ENCODE results near the gene NFU1. TPM values are rescaled to one million over a fixed set of nuclear protein-coding genes. Genes with fewer than 3 reads are reported as not detected.

Gene NFU1
- total and polyA plus RNA-seq, 2 experiments from 2014 or later, result 38.5 to 74.3 TPM

GRCh38 chr2:69353360-69353759 lies 83.9 kb downstream of the NFU1 start:
- Histone ChIP-seq H3K27me3 (replicated peaks; ENCODE audit: insufficient read depth) (no peaks in the 10 kb centered on the region), H3K4me2 (ENCODE audit: unreplicated experiment) (no peak overlapping the region), H3K27ac (no peak overlapping the region), H3K79me2 (ENCODE audit: insufficient read depth) (peaks cover 99% of the 10 kb centered on the region), H3K4me1 (ENCODE audit: insufficient read depth) (no peaks in the 10 kb centered on the region), H3K9me3 (ENCODE audit: low read depth) (no peaks in the 10 kb centered on the region), H3K36me3 (ENCODE audit: low read depth) (peaks cover 80% of the 10 kb centered on the region), H3K9ac (no peak overlapping the region), H3K4me3 (no peak overlapping the region), H4K20me1 (ENCODE audit: insufficient read depth) (no peaks in the 10 kb centered on the region), H3K9me2 (ENCODE audit: insufficient read depth) (no peaks in the 10 kb centered on the region), H3F3A (ENCODE audit: insufficient read depth) (peaks cover 52% of the 10 kb centered on the region), H2AFZ (no peak overlapping the region)
- DNase-seq, result peak; percentile 21
- in situ Hi-C loops (cut with MboI), result no loop called here
- TF ChIP-seq EZH2phosphoT487 (IDR thresholded peaks at IDR 0.05; ENCODE audit: insufficient read depth, low read depth), result no peak
- TF ChIP-seq EZH2 (IDR thresholded peaks at IDR 0.05; ENCODE audit: insufficient read depth, poor library complexity, severe bottlenecking), result no peak
- 87 to 88% methylated on average over 5 of the region's 5 CpGs for WGBS, 2 experiments (ENCODE audit: low coverage in 1 of 2, low lambda C conversion rate in 2 of 2, missing lambda C conversion rate in 2 of 2)

- Histone ChIP-seq H3K9me3 (ENCODE audit: low read depth) (no peaks in the 10 kb centered on the region), H3K27ac (no peak overlapping the region), H3F3A (ENCODE audit: insufficient read depth) (peaks cover 29% of the 10 kb centered on the region), H3K79me2 (ENCODE audit: insufficient read depth) (peaks cover 99% of the 10 kb centered on the region), H3K36me3 (ENCODE audit: low read depth) (peaks cover 87% of the 10 kb centered on the region), H3K27me3 (replicated peaks; ENCODE audit: insufficient read depth) (no peaks in the 10 kb centered on the region), H3K4me3 (no peak overlapping the region), H3K4me2 (ENCODE audit: unreplicated experiment) (no peak overlapping the region), H3K9me2 (ENCODE audit: insufficient read depth) (no peaks in the 10 kb centered on the region), H3K9ac (no peak overlapping the region), H3K4me1 (ENCODE audit: insufficient read depth) (peaks cover 4% of the 10 kb centered on the region; the same call in 1 of the 2 replicates), H4K20me1 (ENCODE audit: insufficient read depth) (no peaks in the 10 kb centered on the region), H2AFZ (no peak overlapping the region)
- TF ChIP-seq EZH2phosphoT487 (IDR thresholded peaks at IDR 0.05; ENCODE audit: insufficient read depth, low read depth), result no peak
- no peak for TF ChIP-seq EZH2 (IDR thresholded peaks at IDR 0.05; ENCODE audit: insufficient read depth, poor library complexity, severe bottlenecking)
- in situ Hi-C loops (cut with MboI), result no loop called here
- DNase-seq, result no peak
- 93% methylated on average over 1 of the region's 1 CpG for WGBS, 2 experiments (ENCODE audit: low coverage in 1 of 2, low lambda C conversion rate in 2 of 2, missing lambda C conversion rate in 2 of 2)
Observed at GRCh38 chr2:69348781-69349180, 88.5 kb downstream of the NFU1 start.

Other genes starting within 250 kb of the NFU1 start
- 50.8 and 53.3 TPM in 2 replicates for gene GFPT1, start 50.2 kb downstream of the NFU1 start, total RNA-seq (2014; rRNA removed; shearing (Covaris generic))
- 107 and 115 TPM in 2 replicates for gene GFPT1, start 50.2 kb downstream of the NFU1 start, polyA plus RNA-seq (2016; fragmentation: Nextera tagmentation; extraction: Ambion mirVana)
- 41.2 and 68.3 TPM in 2 replicates for gene AAK1, start 206.3 kb upstream of the NFU1 start, total RNA-seq (2014; rRNA removed; shearing (Covaris generic))
- gene AAK1, start 206.3 kb upstream of the NFU1 start, polyA plus RNA-seq (2016; fragmentation: Nextera tagmentation; extraction: Ambion mirVana), result 38.5 and 50.7 TPM in 2 replicates

All from GM23248 (cell line).